ENCODE measurements around the gene PRKG1. TPM values are rescaled to one million over a fixed set of nuclear protein-coding genes. Genes with fewer than 3 reads are reported as not detected.

The PRKG1 gene
- total and polyA plus RNA-seq, 4 donors: 6.8 to 38.1 (median 15.4) TPM

DNA sequence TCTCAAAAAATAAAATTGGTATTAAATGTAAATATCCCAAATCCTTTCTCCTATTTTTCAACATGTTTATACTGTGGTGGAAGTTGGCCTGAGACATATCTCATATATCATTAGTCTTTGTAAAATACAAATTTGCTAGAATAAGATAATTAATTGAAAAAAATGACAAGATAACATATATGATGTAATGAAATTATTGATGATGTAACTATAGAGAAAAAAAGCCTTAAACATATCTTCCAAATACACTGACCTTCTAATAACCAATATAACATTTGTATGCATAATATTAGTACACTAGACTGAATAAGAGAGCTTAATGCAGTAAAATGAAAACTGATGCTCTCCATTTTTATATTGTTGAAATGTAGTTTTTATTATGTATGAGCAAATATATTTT lies 104.3 kb downstream of the PRKG1 start:
- Histone ChIP-seq H3K36me3 (ENCODE audit: control insufficient read depth, insufficient read depth, low read length) (no peaks in the 10 kb centered on the region), H3K27me3 (ENCODE audit: control insufficient read depth, insufficient read depth, low read length) (no peaks in the 10 kb centered on the region), H3K27ac (ENCODE audit: low read depth, low read length) (no peak overlapping the region), H3K4me3 (ENCODE audit: low read depth, low read length) (no peak overlapping the region), H3K9me3 (ENCODE audit: control insufficient read depth, insufficient read depth, low read length) (no peaks in the 10 kb centered on the region), H3K4me1 (ENCODE audit: control insufficient read depth, insufficient read depth, low read length) (no peaks in the 10 kb centered on the region)
- DNase-seq (ENCODE audit: low read depth in 4 of 6, low spot score in 6 of 6): no peak

DNA sequence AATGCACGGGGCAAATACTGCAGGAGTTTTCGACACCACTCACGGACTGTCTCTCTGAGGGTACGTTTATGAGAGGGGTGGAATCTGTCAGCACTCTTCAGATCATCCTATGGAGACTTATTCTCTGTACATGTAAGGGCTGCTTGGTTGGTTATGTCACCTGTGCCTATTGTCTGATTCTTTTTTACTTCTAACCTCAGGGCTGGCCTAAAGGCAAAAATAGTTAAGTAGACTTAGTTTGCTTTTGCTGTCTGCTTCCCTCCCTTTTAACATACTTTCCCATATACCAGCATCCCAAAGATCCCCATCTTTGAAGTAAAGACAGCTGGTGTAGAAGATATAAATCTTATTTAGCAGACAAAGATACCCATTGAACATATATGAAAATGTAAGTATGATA lies 105.9 kb downstream of the PRKG1 start:
- no peaks in the 10 kb centered on the region for H3K9me3 ChIP-seq (ENCODE audit: control insufficient read depth, insufficient read depth, low read length)
- no peak for DNase-seq (ENCODE audit: low read depth in 4 of 6, low spot score in 6 of 6)
- no peaks in the 10 kb centered on the region for H3K4me1 ChIP-seq (ENCODE audit: control insufficient read depth, insufficient read depth, low read length)
- no peaks in the 10 kb centered on the region for H3K27me3 ChIP-seq (ENCODE audit: control insufficient read depth, insufficient read depth, low read length)
- no peak overlapping the region for H3K27ac ChIP-seq (ENCODE audit: low read depth, low read length)
- no peaks in the 10 kb centered on the region for H3K36me3 ChIP-seq (ENCODE audit: control insufficient read depth, insufficient read depth, low read length)
- no peak overlapping the region for H3K4me3 ChIP-seq (ENCODE audit: low read depth, low read length)
- no CpG with 5 or more reads among the region's 4 CpGs for WGBS (ENCODE audit: insufficient coverage)

DNA sequence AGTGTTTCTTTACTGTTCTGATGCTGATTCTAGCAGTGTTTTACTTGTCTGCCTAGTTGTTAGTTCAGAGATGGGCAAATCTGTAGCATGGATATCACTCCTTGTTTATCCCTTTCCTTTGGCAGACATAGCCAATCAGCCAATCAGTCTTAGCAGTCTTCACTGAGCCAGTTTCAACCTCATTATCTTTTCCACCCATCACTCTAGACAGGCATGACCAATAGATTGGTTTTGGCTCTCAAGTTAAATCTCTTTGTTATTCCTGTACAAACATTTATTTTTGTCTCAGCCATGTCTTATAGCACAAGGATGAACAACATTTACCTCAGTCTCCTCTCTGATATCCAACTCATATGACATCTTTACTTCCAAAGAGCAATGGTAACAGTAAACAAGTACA lies 109.5 kb downstream of the PRKG1 start:
- DNase-seq (ENCODE audit: low read depth in 4 of 6, low spot score in 6 of 6): no peak
- Histone ChIP-seq H3K9me3 (ENCODE audit: control insufficient read depth, insufficient read depth, low read length) (no peaks in the 10 kb centered on the region), H3K4me3 (ENCODE audit: low read depth, low read length) (no peak overlapping the region), H3K27me3 (ENCODE audit: control insufficient read depth, insufficient read depth, low read length) (no peaks in the 10 kb centered on the region), H3K4me1 (ENCODE audit: control insufficient read depth, insufficient read depth, low read length) (no peaks in the 10 kb centered on the region), H3K27ac (ENCODE audit: low read depth, low read length) (no peak overlapping the region), H3K36me3 (ENCODE audit: control insufficient read depth, insufficient read depth, low read length) (no peaks in the 10 kb centered on the region)

DNA sequence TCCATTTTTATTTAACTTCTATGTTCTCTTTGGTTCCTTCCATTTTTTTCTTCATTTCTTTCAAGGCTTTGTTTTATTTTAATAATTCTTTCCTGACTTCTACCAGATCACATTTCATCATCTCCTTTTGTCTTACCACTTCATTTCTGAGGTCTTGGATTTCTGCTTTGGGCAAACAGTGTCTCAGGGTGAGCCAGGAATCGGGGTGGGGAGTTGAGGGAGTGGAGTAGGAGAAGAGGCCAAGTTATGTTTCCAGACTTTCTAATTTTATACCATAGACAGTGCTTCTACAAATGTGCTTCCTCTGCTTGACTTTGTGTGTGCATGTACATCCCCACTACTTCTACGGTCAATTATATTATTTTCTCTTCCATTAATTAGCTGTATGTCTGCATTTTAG lies 112.1 kb downstream of the PRKG1 start:
- H3K27ac ChIP-seq (ENCODE audit: low read depth, low read length): no peak overlapping the region
- DNase-seq (ENCODE audit: low read depth in 4 of 6, low spot score in 6 of 6): no peak
- WGBS (ENCODE audit: insufficient coverage): 83% methylated on average over 1 of the region's 2 CpGs
- no peaks in the 10 kb centered on the region for H3K4me1 ChIP-seq (ENCODE audit: control insufficient read depth, insufficient read depth, low read length)
- H3K4me3 ChIP-seq (ENCODE audit: low read depth, low read length): no peak overlapping the region
- H3K27me3 ChIP-seq (ENCODE audit: control insufficient read depth, insufficient read depth, low read length): no peaks in the 10 kb centered on the region
- no peaks in the 10 kb centered on the region for H3K36me3 ChIP-seq (ENCODE audit: control insufficient read depth, insufficient read depth, low read length)
- H3K9me3 ChIP-seq (ENCODE audit: control insufficient read depth, insufficient read depth, low read length): no peaks in the 10 kb centered on the region

DNA sequence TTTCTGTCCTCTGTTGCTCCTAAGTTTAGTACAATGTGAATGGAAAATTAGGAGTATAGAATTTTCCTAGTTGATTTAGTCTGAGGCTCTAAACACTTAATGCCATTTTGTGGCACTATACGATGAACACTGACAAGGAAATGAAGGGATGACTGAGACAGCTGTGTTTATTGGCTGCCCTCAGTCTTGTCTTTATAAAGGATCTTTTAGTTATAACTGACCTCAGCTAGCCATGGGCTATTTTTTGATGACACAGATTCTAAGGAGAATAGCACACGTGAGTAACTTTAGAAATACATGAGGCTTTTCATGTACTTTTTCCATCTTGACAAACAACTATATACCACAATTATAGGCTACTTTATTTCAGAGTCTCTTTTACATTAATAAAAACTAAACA lies 113.7 kb downstream of the PRKG1 start:
- H3K9me3 ChIP-seq (ENCODE audit: control insufficient read depth, insufficient read depth, low read length): no peaks in the 10 kb centered on the region
- H3K27me3 ChIP-seq (ENCODE audit: control insufficient read depth, insufficient read depth, low read length): no peaks in the 10 kb centered on the region
- no peaks in the 10 kb centered on the region for H3K4me1 ChIP-seq (ENCODE audit: control insufficient read depth, insufficient read depth, low read length)
- H3K27ac ChIP-seq (ENCODE audit: low read depth, low read length): no peak overlapping the region
- no CpG with 5 or more reads among the region's 2 CpGs for WGBS (ENCODE audit: insufficient coverage)
- H3K4me3 ChIP-seq (ENCODE audit: low read depth, low read length): no peak overlapping the region
- no peak for DNase-seq (ENCODE audit: low read depth in 4 of 6, low spot score in 6 of 6)
- H3K36me3 ChIP-seq (ENCODE audit: control insufficient read depth, insufficient read depth, low read length): no peaks in the 10 kb centered on the region

DNA sequence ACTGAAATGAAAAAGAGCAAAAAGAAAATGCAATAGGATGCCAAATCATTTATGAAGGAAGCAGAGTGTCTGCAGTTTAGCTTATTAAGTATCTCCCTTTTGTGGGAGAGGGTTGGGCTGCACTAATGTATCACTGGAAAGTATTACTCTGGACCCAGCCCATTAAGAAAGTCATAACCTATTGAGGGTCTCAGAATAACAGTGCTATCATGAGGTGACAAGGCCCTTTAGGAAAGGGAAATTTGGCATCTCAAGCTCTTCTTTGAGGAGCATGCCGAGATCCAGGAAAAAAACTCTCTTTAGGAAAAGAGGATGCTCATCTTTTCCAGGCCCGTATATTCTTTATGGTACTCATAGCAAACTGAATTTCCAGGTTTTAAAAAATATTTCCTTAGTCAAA lies 114.6 kb downstream of the PRKG1 start:
- no peak for DNase-seq (ENCODE audit: low read depth in 4 of 6, low spot score in 6 of 6)

DNA sequence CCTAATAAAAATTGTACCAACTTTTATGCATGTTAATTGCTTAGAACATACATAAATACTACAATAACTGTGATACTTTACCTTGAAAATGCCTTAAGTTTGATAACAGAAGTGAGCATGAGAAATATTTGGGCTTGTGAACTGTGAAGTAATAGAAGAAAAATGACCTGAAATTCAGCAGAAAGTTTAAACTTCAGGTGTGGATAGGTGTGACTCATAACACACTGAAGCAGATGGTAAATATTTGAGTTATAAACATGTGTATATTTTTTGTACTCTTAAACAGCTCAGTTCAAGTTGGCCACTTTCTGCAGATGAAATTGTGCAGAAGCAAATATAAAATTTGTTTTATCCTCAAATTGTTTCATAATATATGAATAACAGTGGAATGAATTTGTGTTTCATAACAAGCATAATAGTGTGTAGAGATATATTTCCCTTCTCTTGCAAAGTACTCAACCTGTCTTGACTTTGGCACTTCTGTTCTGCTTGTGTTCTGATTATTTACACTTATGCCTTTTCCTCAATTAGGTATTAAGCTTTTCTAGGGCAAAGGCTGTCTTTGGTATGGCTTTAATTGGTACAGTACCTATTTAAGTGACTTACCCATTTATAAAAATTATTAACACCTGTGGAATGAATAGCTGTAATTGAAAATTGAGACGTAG lies 122.4 kb downstream of the PRKG1 start:
- H3K4me3 ChIP-seq (ENCODE audit: low read depth, low read length): no peak overlapping the region
- no peaks in the 10 kb centered on the region for H3K36me3 ChIP-seq (ENCODE audit: control insufficient read depth, insufficient read depth, low read length)
- no CpG with 5 or more reads among the region's 1 CpG for WGBS (ENCODE audit: insufficient coverage)
- DNase-seq (ENCODE audit: low read depth in 4 of 6, low spot score in 6 of 6): no peak
- no peak overlapping the region for H3K27ac ChIP-seq (ENCODE audit: low read depth, low read length)
- H3K4me1 ChIP-seq (ENCODE audit: control insufficient read depth, insufficient read depth, low read length): no peaks in the 10 kb centered on the region
- H3K9me3 ChIP-seq (ENCODE audit: control insufficient read depth, insufficient read depth, low read length): no peaks in the 10 kb centered on the region
- no peaks in the 10 kb centered on the region for H3K27me3 ChIP-seq (ENCODE audit: control insufficient read depth, insufficient read depth, low read length)

More for the DNA sequence above, 114.6 kb downstream of the PRKG1 start:
- no CpG with 5 or more reads among the region's 2 CpGs for WGBS (ENCODE audit: insufficient coverage)
- Histone ChIP-seq H3K9me3 (ENCODE audit: control insufficient read depth, insufficient read depth, low read length) (no peaks in the 10 kb centered on the region), H3K27me3 (ENCODE audit: control insufficient read depth, insufficient read depth, low read length) (no peaks in the 10 kb centered on the region), H3K4me3 (ENCODE audit: low read depth, low read length) (no peak overlapping the region), H3K27ac (ENCODE audit: low read depth, low read length) (no peak overlapping the region), H3K36me3 (ENCODE audit: control insufficient read depth, insufficient read depth, low read length) (no peaks in the 10 kb centered on the region), H3K4me1 (ENCODE audit: control insufficient read depth, insufficient read depth, low read length) (no peaks in the 10 kb centered on the region)

DNA sequence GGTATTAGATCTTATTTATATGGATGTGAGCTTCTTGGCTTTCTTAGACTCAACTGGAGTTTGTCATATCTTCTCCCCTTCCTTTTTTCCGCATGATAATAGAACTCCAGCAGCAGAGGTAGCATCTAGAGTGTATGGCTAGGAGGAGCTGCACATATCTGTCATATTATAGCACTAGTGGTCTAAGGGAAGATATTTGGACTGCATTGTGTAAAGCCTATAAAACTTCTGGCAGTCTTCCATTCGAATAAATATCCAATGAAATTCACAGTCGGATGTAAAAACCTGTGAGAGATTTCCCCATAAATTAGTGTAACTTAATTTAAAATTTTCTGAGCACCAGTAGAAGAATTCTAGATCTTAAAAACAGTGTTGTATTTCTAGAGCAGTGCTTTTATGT lies 123.9 kb downstream of the PRKG1 start:
- DNase-seq (ENCODE audit: low read depth in 4 of 6, low spot score in 6 of 6): no peak
- Histone ChIP-seq H3K4me1 (ENCODE audit: control insufficient read depth, insufficient read depth, low read length) (no peaks in the 10 kb centered on the region), H3K27ac (ENCODE audit: low read depth, low read length) (no peak overlapping the region), H3K9me3 (ENCODE audit: control insufficient read depth, insufficient read depth, low read length) (no peaks in the 10 kb centered on the region), H3K4me3 (ENCODE audit: low read depth, low read length) (no peak overlapping the region), H3K27me3 (ENCODE audit: control insufficient read depth, insufficient read depth, low read length) (no peaks in the 10 kb centered on the region), H3K36me3 (ENCODE audit: control insufficient read depth, insufficient read depth, low read length) (no peaks in the 10 kb centered on the region)
- no CpG with 5 or more reads among the region's 3 CpGs for WGBS (ENCODE audit: insufficient coverage)

DNA sequence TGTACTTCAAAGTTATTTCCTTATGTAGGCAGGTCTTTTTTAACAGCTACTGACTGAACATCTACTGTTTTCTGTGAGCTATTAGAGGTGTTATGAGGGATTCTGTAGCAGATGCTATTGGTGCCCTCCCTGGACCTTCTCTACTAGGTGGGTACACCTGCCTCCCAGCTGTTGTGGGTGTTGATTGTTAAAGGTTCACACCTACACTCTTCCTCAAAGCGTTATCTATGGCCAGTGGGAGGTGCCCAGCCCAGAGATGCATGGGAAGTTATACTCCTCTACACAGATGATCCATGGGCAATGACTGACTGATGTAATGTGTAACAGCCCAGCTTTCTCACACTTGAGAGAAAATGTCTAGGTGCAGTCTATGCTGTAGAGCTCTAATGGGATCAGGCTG lies 127.7 kb downstream of the PRKG1 start:
- no CpG with 5 or more reads among the region's 1 CpG for WGBS (ENCODE audit: insufficient coverage)
- Histone ChIP-seq H3K9me3 (ENCODE audit: control insufficient read depth, insufficient read depth, low read length) (no peaks in the 10 kb centered on the region), H3K4me3 (ENCODE audit: low read depth, low read length) (no peak overlapping the region), H3K4me1 (ENCODE audit: control insufficient read depth, insufficient read depth, low read length) (no peaks in the 10 kb centered on the region), H3K36me3 (ENCODE audit: control insufficient read depth, insufficient read depth, low read length) (no peaks in the 10 kb centered on the region), H3K27me3 (ENCODE audit: control insufficient read depth, insufficient read depth, low read length) (no peaks in the 10 kb centered on the region), H3K27ac (ENCODE audit: low read depth, low read length) (no peak overlapping the region)
- DNase-seq (ENCODE audit: low read depth in 4 of 6, low spot score in 6 of 6): no peak

DNA sequence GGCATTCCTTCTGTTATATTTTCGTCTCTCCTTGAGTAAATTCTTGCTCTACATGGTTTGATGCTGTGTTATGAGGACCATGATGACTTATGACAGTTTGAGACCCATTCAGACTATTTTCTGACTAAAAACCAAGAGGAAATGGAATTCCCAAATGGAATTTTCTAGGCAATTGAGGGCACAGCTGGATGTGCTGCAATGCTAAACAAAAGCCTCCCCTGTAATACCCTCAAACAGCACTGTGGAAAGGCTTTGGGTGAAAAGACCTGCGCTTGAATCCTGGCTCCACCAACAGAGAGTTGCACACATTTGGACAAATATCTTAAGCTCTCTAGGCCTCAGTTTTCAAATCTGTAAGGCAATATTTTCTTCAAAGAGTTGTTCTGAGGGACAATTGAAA lies 129.1 kb downstream of the PRKG1 start:
- no CpG with 5 or more reads among the region's 2 CpGs for WGBS (ENCODE audit: insufficient coverage)
- DNase-seq (ENCODE audit: low read depth in 4 of 6, low spot score in 6 of 6): no peak
- Histone ChIP-seq H3K4me1 (ENCODE audit: control insufficient read depth, insufficient read depth, low read length) (no peaks in the 10 kb centered on the region), H3K9me3 (ENCODE audit: control insufficient read depth, insufficient read depth, low read length) (no peaks in the 10 kb centered on the region), H3K4me3 (ENCODE audit: low read depth, low read length) (no peak overlapping the region), H3K36me3 (ENCODE audit: control insufficient read depth, insufficient read depth, low read length) (no peaks in the 10 kb centered on the region), H3K27ac (ENCODE audit: low read depth, low read length) (no peak overlapping the region), H3K27me3 (ENCODE audit: control insufficient read depth, insufficient read depth, low read length) (no peaks in the 10 kb centered on the region)
